ENCODE results near the gene TPD52L3. TPM values are rescaled to one million over a fixed set of nuclear protein-coding genes. Genes with fewer than 3 reads are reported as not detected.

TPD52L3 gene
- total RNA-seq, 1 experiment from 2014 or later: not detected

GRCh38 chr9:6330958-6331634, 2.9 kb downstream of the TPD52L3 start:
- ChIA-PET POLR2A (ENCODE audit: unreplicated experiment) (no interaction called here), CTCF (no interaction called here)
- no peak overlapping the region for H3K9ac ChIP-seq (ENCODE audit: low read length)
- H3K4me2 ChIP-seq (ENCODE audit: low read length): no peak overlapping the region
- DNase-seq (no peak), ATAC-seq (no peak)
- no peak overlapping the region for H3K4me3 ChIP-seq (ENCODE audit: low read length)
- no peak for TF ChIP-seq EZH2 (IDR thresholded peaks at IDR 0.05; ENCODE audit: low read length, unreplicated experiment)
- H3K4me1 ChIP-seq (ENCODE audit: insufficient read depth, low read length): no peaks in the 10 kb centered on the region
- H3K9me2 ChIP-seq (replicated peaks; ENCODE audit: low read length): no peaks in the 10 kb centered on the region
- H3K27me3 ChIP-seq (ENCODE audit: low read length): no peaks in the 10 kb centered on the region
- H4K20me1 ChIP-seq (ENCODE audit: low read length): no peaks in the 10 kb centered on the region
- no peaks in the 10 kb centered on the region for H3K9me3 ChIP-seq (ENCODE audit: low read length)
- no peaks in the 10 kb centered on the region for H3K79me2 ChIP-seq (ENCODE audit: low read length)
- no peak overlapping the region for H3K27ac ChIP-seq (ENCODE audit: low read length)
- intact Hi-C loops (cut with micrococcal nuclease): no loop called here
- no peaks in the 10 kb centered on the region for H3K36me3 ChIP-seq (ENCODE audit: low read depth, low read length)
- BruUV-seq (replicated peaks): no TSS peak
- H3F3A ChIP-seq (ENCODE audit: low read length, unreplicated experiment): no peaks in the 10 kb centered on the region
- H2AFZ ChIP-seq (ENCODE audit: low read length): no peak overlapping the region

- CTCF ChIA-PET: no interaction called here
Measured at GRCh38 chr9:6334305-6334704, 6.1 kb downstream of the TPD52L3 start.

GRCh38 chr9:6348766-6349165, 20.6 kb downstream of the TPD52L3 start:
- ChIA-PET CTCF (no interaction called here), POLR2A (ENCODE audit: unreplicated experiment) (no interaction called here)
- no peak overlapping the region for H3K27ac ChIP-seq (ENCODE audit: low read length)
- intact Hi-C loops (cut with micrococcal nuclease): no loop called here
- H3K9me3 ChIP-seq (ENCODE audit: low read length): no peaks in the 10 kb centered on the region
- H2AFZ ChIP-seq (ENCODE audit: low read length): no peak overlapping the region
- H3F3A ChIP-seq (ENCODE audit: low read length, unreplicated experiment): no peaks in the 10 kb centered on the region
- H3K36me3 ChIP-seq (ENCODE audit: low read depth, low read length): no peaks in the 10 kb centered on the region
- no peak for DNase-seq
- no peak overlapping the region for H3K9ac ChIP-seq (ENCODE audit: low read length)
- BruUV-seq (replicated peaks): no TSS peak
- ATAC-seq: no peak
- H4K20me1 ChIP-seq (ENCODE audit: low read length): no peaks in the 10 kb centered on the region
- no peaks in the 10 kb centered on the region for H3K79me2 ChIP-seq (ENCODE audit: low read length)
- H3K4me1 ChIP-seq (ENCODE audit: insufficient read depth, low read length): peaks cover 5% of the 10 kb centered on the region; the same call in 1 of the 2 replicates
- H3K27me3 ChIP-seq (ENCODE audit: low read length): no peaks in the 10 kb centered on the region
- TF ChIP-seq EZH2phosphoT487 (IDR thresholded peaks at IDR 0.05; ENCODE audit: borderline replicate concordance, low read length) (no peak), CTCF (conservative IDR thresholded peaks at IDR 0.05; ENCODE audit: low read depth, low read length) (no peak), EZH2 (IDR thresholded peaks at IDR 0.05; ENCODE audit: low read length, unreplicated experiment) (no peak)
- no peak overlapping the region for H3K4me2 ChIP-seq (ENCODE audit: low read length)
- H3K4me3 ChIP-seq (ENCODE audit: low read length): no peak overlapping the region
- H3K9me2 ChIP-seq (replicated peaks; ENCODE audit: low read length): no peaks in the 10 kb centered on the region

More at GRCh38 chr9:6334305-6334704, 6.1 kb downstream of the TPD52L3 start:
- Histone ChIP-seq H3K27ac (ENCODE audit: low read length) (no peak overlapping the region), H3K27me3 (ENCODE audit: low read length) (no peaks in the 10 kb centered on the region), H4K20me1 (ENCODE audit: low read length) (no peaks in the 10 kb centered on the region), H3K4me1 (ENCODE audit: insufficient read depth, low read length) (no peaks in the 10 kb centered on the region), H3K79me2 (ENCODE audit: low read length) (no peaks in the 10 kb centered on the region), H3K9me2 (replicated peaks; ENCODE audit: low read length) (no peaks in the 10 kb centered on the region), H3K9ac (ENCODE audit: low read length) (no peak overlapping the region), H3F3A (ENCODE audit: low read length, unreplicated experiment) (no peaks in the 10 kb centered on the region), H3K9me3 (ENCODE audit: low read length) (no peaks in the 10 kb centered on the region), H3K36me3 (ENCODE audit: low read depth, low read length) (no peaks in the 10 kb centered on the region), H3K4me3 (ENCODE audit: low read length) (no peak overlapping the region), H2AFZ (ENCODE audit: low read length) (no peak overlapping the region), H3K4me2 (ENCODE audit: low read length) (no peak overlapping the region)
- intact Hi-C loops (cut with micrococcal nuclease): no loop called here
- BruUV-seq (replicated peaks): no TSS peak
- DNase-seq (no peak), ATAC-seq (no peak)
- TF ChIP-seq EZH2phosphoT487 (IDR thresholded peaks at IDR 0.05; ENCODE audit: borderline replicate concordance, low read length) (no peak), CTCF (conservative IDR thresholded peaks at IDR 0.05; ENCODE audit: low read depth, low read length) (no peak), EZH2 (IDR thresholded peaks at IDR 0.05; ENCODE audit: low read length, unreplicated experiment) (no peak)
- POLR2A ChIA-PET (ENCODE audit: unreplicated experiment): no interaction called here
